IMR-90 (cell line): Measurements from ENCODE around the gene PIGU.

Experiments
- CEBPB ChIP-seq: IDR thresholded peaks from 2 replicates; pipeline ENCODE4 v1.6.1; 2012; ENCODE audit warnings: low read depth, low read length, improper control_type of control experiment
- CTCF ChIP-seq: conservative IDR thresholded peaks from 2 replicates; pipeline ENCODE4 v1.5.1; 2012; ENCODE audit warnings: mild to moderate bottlenecking, low read depth, low read length, improper control_type of control experiment
- MXI1 ChIP-seq: IDR thresholded peaks from 2 replicates; pipeline ENCODE4 v1.6.1; 2012; ENCODE audit warnings: low read depth, mild to moderate bottlenecking, low read length, moderate library complexity, borderline replicate concordance
- POLR2A ChIP-seq: IDR thresholded peaks from 2 replicates; pipeline ENCODE4 v1.6.1; 2012; ENCODE audit warnings: mild to moderate bottlenecking, low read depth, low read length
- RAD21 ChIP-seq: IDR thresholded peaks from 2 replicates; pipeline ENCODE4 v1.6.1; 2012; ENCODE audit warnings: low read length, improper control_type of control experiment
- RCOR1 ChIP-seq: IDR thresholded peaks from 2 replicates; pipeline ENCODE4 v1.6.1; 2012; ENCODE audit warnings: mild to moderate bottlenecking, low read length, improper control_type of control experiment; ENCODE audit not compliant: insufficient replicate concordance
- SMC3 ChIP-seq: fragments of 150-350 bp; IDR thresholded peaks from 2 replicates; pipeline ENCODE4 v1.6.1; 2016; ENCODE audit warnings: low read depth, mild to moderate bottlenecking, antibody characterized with exemption, low read length, moderate library complexity

- no peak for TF ChIP-seq RAD21
- no peak for TF ChIP-seq CTCF
- TF ChIP-seq MXI1: no peak
- no peak for TF ChIP-seq POLR2A
- no peak for TF ChIP-seq CEBPB
- no peak for TF ChIP-seq RCOR1
- no peak for TF ChIP-seq SMC3
These were observed 141.5 kb downstream of the PIGU start for GRCh38 chr20:34535301-34535840.
